CD4-positive, alpha-beta T cell treated with Interleukin-21 for 1 hour (primary cell): Measurements from ENCODE around the gene MAP3K20.
"Not testable (repeated sequence)": the region's sequence is repeated elsewhere in the genome, so short reads cannot be mapped to it uniquely, and the experiment has no call there.

Source experiments
- DNase-seq: peaks from one replicate; pipeline ENCODE4 v3.0.0-alpha.2; 2020

MAP3K20 gene

DNA sequence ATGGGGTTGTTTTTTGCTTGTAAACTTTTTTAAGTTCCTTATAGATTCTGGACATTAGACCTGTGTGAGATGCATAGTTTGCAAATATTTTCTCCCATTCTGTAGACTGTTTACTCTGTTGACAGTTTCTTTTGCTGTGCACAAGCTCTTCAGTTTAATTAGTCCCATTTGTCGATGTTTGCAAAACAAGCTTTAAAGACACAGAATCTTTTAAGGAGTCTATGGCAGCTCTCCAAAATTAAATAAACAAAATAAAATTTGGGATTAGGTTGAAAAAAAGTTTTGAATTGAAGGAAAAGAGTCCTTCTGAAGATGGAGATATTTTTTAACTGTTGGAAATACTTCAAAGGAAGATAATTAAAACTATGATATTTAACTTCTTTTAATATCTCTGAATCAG is 88.8 kb downstream of the MAP3K20 start:
- no peak for DNase-seq

DNA sequence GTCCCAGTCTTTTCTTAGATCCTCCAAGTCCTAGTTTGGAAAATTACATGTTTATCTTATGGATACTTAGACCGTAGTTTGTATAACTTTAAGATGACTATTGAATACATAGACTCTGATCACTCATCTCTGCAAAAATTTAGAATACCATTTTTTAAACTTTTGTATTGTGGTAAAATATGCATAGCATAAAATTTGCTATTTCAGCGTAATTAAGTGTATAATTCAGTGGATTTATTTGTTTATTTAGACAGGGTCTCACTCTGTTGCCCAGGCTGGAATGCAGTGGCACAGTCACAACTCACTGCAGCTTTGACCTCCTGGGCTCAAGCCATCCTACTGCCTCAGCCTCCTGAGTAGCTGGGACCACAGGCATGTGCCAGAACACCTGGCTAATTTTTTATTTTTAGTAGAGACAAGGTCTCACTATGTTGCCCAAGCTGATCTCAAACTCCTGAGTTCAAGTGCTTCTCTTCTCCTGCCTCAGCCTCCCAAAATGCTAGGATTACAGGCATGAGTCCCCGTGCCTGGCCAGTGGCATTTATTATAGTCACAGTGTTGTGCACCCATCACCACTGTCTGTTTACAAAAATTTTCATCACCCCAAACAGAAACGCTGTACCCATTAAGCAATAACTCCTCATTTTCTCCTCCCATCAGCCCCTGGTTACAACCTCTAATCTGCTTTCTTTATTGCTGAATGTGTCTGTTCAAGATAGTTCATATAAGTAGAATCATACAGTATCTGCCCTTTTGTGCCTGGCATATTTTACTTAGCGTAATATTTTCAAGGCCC is 90.0 kb downstream of the MAP3K20 start:
- DNase-seq, result no peak

DNA sequence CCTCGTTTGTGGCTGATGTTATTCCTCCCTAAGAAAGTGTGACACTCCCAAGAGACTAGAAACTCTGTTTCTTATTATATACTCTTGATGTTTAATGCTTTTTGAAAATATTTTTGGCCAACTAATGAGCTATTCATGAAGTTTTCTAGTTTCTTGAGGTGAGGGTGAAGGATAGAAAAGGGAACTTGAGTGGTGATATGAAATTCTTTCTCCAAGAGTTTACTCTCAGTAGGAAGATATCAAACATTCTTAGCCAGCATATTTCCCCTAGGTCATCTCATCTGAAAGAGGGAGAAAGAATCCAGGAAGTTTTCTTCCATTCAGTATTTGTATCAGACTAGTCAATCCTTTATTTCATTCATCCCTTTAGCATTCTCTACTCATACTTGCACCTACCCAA is 95.7 kb downstream of the MAP3K20 start:
- DNase-seq, result no peak

DNA sequence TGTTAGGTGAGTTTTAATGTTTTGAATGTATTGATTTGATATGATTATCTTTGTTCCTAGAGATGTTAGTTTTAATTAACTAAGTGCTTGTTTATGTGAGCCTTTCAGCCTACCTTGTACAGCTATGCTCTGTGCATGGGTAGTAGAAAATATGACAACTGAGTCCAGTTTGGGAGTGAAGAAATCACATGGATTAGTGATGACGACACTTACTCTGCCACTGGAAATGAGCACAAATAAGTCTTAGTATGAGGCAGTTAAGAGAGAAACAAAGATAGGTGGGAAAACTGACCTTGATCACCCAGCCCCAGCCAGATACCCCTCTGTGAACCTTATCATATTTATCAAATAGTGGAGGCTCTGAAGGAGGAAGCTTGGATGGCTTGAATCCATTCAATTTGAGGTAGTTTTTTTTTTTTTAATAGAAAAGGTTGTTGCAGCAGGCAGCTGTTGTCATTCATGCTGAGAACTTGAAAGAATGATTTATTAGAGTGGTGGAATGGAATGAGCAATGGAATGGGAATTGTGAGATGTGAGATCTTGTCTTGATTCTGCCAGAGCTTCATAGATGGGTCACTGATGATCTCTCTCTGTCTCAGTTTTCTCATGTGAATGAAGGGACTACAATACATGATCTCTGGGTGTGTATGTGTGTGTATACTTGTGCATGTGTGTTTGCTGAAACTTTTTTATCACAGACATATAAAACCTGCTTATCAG is 96.4 kb downstream of the MAP3K20 start:
- DNase-seq, result no peak

DNA sequence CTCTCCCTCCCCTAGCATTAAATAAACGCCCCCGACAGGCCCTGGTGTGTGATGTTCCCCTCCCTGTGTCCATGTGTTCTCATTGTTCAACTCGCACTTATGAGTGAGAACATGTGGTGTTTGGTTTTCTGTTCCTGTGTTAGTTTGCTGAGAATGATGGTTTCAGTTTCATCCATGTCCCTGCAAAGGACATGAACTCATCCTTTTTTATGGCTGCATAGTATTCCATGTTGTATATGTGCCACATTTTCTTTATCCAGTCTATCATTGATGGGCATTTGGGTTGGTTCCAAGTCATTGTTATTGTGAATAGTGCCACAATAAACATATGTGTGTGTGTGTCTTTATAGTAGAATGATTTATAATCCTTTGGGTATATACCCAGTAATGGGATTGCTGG is 98.7 kb downstream of the MAP3K20 start:
- not testable (repeated sequence) for DNase-seq

DNA sequence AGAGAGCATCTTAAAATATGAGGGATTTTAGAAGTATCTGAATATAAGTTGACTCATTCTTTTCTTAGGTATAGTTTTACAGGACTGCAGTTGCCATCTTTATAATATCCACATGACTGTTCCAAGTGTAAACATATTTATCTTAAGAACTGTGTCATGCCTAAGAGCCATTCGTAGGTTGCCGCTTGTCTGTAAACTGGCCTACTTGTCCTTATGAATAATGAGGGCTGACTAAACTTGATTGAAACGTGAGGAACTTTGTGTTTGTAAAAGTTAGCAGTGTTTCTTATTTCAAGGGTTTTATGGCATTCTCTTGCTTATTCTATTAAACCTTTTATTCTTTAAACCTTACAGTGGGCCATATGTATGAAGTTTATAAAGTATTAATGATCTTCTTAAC is 99.6 kb downstream of the MAP3K20 start:
- DNase-seq, result no peak

DNA sequence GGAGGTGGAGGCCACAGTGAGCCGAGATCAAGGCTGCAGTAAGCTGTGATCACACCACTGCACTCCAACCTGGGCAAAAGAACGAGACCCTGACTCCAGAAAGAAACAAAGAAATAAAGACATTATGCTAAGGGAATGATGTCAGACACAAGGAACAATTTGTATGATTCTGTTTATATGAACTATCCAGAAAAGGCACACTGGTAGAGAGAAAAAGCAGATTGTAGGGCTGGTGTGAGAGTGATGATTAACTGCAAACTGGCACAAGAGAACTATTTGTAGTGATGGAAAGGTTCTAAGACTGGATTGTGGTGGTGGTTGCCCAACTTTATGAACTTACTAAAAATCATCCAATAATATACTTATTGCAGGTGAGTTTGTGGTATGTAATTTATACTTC is 106.3 kb downstream of the MAP3K20 start:
- DNase-seq, result no peak

DNA sequence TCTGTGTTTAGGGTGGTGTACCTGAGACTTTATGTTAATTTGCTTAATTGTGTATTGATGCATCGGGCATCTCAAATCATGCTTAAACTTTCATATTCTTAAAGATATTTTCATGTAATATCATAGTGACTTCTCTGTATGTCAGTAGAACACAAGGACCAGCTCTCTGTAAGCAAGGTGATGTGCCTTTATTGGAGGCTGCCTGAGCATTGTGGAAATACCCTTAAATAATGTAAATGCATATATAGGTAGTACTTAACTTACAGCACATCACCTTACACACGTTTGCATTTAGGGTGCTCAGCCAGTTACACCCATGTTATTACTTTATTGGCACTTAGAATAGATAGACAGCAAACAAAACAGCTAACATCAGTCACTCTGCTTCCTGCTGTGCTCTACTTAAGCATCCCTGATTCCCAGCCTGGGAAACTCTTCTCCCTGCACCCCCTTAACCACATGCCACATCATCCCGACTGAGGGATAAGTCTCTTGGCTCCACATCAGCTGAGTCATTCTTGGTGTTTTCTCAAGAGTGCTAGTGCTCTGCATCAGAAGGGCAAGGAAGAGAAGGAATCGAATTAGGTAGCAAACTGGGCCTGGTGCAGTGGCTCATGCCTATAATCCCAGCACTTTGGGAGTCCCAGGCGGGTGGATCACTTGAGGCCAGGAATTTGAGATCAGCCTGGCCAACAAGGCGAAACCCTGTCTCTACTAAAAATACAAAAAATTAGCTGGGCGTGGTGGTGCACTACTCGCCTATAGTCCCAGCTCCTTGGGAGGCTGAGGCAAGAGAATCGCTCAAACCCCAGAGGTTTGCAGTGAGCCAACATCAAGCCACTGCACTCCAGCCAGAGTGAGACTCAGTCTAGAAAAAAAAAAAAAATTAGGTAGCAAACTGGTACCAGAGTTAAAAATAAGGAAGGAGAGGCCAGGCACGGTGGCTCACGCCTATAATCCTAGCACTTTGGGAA is 108.7 kb downstream of the MAP3K20 start:
- DNase-seq, result no peak

DNA sequence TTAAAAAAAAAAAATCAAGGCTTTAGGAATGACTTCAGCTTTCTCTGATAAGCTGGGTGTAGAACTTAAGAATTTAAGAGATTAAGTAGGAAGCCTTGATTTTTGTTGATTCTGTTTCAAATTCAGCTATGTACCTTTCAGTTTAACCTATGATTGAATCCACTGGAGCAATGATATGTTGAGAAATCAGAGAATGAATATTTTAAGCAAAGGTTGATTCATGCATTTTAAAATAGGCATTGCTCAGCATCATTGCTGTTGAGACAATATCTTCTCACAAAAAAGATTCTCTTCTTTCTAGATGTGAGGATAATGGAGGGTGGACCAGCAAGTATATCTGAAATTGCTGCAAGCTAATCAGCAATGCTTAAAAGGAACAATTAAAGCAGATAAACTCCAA is 109.8 kb downstream of the MAP3K20 start:
- DNase-seq, result no peak

DNA sequence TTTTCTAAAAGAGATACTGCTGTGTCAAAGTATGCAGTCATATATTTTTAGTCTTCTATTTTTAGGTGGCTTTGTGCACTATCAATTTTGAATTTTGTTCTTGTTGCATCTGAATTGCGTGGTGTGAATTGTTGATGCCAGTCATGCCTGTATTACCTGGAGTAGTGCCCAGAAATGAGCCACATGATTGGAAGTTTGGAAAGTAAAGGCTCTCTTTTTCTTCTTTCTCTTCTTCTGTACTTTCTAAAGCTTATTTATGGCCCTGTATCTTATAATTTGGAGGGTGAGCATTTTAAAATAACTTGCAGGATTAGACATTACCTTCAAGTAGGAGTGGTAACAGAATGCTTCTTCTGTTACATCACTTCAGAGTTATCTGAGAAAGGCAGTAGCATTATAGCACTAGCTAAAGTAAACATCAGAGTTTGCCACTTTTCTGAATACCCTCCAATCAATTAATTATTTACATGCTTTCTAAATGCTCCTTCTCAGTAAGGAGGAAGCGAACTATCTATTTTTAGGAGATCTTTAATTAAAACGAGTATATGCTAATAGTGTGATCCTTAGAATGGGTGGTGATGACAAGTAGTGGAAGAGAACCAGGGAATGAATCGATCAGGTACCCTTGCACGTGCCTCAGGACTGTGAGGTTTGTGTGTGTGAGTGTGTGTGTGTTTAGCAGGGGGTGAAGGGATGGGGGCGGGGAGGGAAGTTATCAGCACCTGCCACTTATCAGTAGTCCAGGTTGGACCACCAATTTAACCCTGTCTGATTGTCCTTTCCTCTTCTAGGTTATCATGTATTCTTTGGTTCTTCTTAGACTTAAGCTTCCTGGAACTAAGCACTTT is 112.5 kb downstream of the MAP3K20 start:
- DNase-seq, result no peak

DNA sequence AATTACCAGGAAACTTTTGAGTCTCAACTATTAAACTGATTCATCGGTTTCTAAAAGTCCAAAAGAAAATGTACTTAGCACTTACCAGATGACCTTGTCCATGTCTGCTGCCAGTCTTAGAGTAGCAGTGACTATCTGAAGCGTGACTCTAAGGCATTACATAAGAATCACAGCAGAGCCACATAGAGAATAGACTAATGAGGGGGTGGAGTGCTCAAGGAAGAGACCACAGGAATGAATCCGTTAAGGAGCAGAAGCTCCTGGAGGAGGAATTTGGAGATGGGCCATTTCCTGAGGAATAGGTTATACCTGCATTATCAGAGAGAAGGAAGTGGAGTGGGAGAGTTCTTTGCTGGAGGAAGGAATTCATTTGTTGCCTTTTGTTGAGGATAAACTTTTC is 116.0 kb downstream of the MAP3K20 start:
- DNase-seq, result no peak

DNA sequence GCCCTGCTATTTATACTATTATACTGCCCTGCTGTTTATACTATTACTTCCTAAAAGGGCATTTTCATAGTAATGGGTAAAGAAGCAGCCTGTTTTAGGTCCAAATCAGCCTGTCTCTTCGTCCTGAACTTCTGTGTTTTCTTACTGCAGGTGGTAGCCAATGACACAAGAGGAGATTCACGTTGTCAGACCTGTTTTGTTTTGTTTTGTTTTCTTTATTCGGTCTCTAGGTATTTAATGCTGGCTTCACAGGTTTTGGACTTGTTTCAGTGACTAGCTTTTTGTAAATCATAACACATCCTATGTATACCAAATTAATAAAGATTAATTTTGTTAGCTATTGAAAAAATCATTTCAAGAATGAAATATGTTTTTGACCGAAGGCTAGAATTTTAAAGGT is 116.4 kb downstream of the MAP3K20 start:
- DNase-seq, result no peak

DNA sequence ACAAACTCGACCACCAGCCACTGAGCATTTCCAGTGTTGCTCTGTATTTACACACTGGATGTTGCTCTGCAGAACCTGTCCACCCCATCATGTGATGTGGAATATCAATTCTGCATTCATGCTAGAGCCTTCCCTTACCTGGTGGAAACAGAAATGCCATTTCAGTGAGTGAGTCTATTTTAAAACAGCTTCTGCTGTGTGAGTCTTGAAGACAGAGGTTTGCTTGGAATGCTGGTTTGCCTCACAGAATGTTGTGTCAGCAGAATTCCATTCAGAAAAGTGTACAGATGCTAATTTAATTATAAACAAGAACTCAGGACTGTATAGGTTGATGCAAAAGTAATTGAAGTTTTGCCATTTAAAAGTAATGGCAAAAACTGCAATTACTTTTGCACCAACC is 118.3 kb downstream of the MAP3K20 start:
- no peak for DNase-seq

DNA sequence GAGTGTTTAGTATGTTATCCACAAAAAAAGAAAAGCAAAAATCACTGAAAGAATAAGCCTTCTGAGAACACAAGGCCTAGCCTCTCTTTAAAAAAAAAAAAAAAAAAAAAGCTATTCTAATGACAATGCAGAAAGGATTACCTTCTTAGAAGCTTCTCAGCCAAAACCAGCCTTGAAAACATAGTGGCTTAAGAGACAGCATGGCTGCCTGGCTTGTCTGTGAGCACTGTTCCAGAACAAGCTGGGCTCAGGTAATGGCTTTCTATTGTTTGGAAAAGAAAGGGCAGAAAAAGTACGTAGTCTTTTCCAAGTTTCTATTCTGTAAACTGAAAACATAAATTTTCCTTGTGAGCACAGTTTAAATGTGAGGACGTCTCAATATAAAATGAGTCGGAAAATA is 119.5 kb downstream of the MAP3K20 start:
- no peak for DNase-seq

DNA sequence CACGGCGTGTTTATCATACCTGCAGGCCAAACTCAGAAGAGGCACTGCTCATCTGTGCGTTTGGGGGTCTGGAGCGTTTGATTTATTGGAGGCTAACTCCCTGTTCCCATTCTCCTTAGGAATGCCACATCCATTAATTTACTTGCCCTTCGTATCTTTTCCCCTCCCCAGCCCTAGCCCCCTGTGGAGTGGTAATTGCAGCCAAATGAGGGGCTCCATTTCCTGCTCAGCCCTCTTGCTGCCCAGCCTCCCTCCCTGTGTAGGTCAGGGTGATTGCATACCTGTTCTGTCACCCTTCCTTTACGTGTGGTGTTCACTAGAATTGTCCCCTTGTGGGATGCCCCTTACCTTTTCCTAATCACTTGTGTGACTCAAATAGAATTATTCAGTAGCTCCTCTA is 120.4 kb downstream of the MAP3K20 start:
- DNase-seq, result no peak

DNA sequence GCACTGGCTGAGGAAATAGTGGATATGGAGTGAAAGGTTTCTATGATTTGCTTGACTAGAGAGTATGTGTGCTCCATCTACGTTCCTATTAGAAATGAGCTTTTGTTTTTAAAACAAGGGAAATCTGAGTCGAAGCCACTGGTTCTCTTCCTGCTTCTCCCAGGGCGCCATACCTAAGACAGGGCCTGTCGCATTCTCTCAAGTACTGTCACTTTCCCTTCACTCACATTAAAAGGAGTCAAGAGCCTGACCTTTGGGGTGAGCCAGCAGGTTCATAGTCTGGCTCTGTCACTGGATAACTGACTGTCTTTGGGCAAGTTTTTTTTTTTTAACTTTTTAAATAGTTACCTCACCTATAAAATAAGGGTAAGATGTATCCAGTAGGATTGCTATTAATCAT is 121.0 kb downstream of the MAP3K20 start:
- no peak for DNase-seq

DNA sequence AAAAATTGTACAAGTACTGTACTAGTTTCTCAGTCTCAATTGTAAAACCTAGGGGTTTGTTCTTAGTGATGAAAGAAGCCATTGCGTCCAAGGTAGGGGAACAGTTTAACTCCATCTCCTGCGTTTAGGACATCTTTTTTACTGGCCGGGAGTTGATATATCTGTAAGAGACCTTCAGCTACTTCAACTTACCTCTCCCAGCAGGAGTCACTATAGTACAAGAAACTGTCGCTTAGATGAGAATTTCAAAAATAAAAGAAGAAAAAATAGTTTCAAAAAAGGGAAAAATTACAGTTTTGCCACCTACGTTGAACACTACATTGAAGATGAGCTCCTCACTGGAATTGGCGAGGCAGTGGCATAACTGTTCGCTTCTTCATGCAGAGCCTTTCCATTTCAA is 122.7 kb downstream of the MAP3K20 start:
- no peak for DNase-seq

DNA sequence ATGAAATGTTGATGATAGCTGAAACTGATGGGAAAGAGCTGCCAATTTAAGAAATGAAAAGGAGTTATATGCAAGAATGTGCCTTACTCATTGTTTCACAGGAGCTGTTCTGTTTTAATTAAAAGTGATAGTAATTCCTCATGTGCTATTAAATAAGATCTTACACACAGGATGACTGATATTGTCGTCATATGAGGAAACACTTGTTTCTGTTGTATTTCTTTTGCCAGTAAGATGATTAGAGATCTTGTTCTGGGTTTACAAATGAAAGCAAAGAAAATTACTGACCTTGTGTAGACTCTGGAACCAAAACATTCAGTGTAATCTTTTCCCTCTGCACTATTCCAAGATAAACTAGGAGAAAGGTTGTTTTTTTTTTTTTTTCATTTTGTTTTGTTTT is 123.6 kb downstream of the MAP3K20 start:
- DNase-seq, result no peak

DNA sequence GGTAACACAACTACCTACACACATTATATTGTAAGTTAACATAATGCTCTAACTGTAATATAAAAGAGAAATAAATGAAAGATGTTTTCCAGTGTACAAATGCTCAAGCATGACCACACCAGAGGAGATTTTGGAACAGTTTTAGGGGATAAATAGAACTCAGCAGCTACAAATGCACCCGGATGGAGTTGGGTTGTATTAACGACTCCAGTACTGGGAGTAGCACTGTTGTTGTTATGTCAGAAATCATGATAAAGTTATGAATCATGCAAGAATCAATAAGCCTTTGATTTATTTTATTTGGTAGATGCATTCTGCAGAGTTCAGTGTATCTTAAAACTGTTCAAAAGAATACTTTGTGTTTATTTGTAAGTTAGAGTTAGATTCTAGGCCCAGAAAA is 126.9 kb downstream of the MAP3K20 start:
- DNase-seq, result no peak

DNA sequence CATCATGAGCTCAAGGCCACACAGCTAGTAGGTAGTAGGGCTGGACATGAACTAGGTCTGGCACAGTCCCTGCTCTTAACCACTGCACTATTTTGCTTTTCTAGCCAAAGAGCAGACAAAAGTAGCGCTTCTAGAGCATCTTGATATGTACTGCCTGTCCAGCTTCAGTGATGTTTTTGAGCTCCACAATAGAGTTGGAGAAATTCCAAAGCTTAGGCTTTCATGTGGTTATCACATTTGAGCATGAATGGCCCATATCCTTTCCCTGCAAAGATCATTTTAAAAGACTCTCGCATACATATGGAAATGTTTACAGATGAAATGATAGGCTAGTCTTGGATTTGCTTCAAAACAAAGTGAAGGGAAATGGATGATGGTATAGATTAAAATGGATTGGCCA is 128.7 kb downstream of the MAP3K20 start:
- DNase-seq, result no peak

DNA sequence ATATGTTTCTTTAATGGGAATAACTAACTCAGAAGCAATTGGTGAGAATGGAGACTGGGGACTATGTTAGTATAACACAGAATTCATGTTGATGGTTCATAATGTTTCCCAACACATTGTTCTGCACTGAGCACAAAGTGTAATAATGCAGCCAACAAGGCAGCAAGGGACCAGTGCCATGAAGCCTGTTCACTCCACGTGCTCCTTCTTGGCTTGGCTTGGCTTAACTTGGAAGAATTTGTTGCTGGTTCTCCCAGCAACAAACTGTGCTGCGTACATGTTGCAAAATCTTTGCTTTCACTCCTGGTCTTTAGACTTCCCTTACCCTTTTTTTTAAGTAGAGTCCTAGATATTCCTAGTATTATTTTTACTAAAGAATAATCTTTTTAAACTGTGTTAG is 129.7 kb downstream of the MAP3K20 start:
- no peak for DNase-seq

DNA sequence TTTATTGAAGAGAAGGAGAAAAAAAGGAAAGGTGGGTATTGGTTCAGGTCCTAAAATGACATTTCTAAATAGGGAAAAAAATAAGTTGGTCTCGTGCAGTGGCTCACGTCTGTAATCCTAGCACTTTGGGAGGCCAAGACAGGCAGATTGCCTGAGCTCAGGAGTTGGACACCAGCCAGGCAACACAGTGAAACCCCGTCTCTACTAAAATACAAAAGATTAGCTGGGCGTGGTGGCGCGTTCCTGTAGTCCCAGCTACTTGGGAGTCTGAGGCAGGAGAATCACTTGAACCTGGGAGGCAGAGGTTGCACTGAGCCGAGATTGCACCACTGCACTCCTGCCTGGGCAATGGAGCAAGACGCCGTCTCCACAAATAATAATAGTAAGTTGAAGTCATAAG is 131.5 kb downstream of the MAP3K20 start:
- DNase-seq, result not testable (repeated sequence)
